OCI-LY3 (cell line): ENCODE results near the gene MYH7.

ENCODE experiments used
- H2AFZ ChIP-seq: fragments of 200-600, 300-600 bp; shearing (Covaris generic); 2 replicates; pipeline ENCODE4 v1.6.0; 2014; ENCODE audit warnings: antibody characterized with exemption, low read depth, low read length
- H3K27ac ChIP-seq: fragments of 200-600, 300-600 bp; sonication (generic); 2 replicates; pipeline ENCODE4 v1.5.1; 2014; ENCODE audit warnings: mild to moderate bottlenecking, low read length, moderate library complexity, mixed read lengths
- H3K27me3 ChIP-seq: fragments of 200-600, 300-600 bp; sonication (generic); 2 replicates; pipeline ENCODE4 v1.6.1; 2014; ENCODE audit warnings: low read depth, low read length, mixed read lengths
- H3K36me3 ChIP-seq: fragments of 200-600, 300-600 bp; sonication (generic); replicated peaks from 2 replicates; pipeline ENCODE3; 2014; ENCODE audit warnings: low read depth, low read length, mixed read lengths
- H3K4me1 ChIP-seq: fragments of 300-600, 200-600 bp; sonication (generic); 2 replicates; pipeline ENCODE4 v1.6.1; 2014; ENCODE audit warnings: low read length, mixed read lengths
- H3K4me2 ChIP-seq: fragments of 200-600, 300-600 bp; sonication (generic); 2 replicates; pipeline ENCODE4 v1.6.1; 2014; ENCODE audit warnings: low read length, mixed read lengths
- H3K4me3 ChIP-seq: fragments of 300-600, 200-600 bp; sonication (generic); 2 replicates; pipeline ENCODE4 v1.5.1; 2014; ENCODE audit warnings: antibody characterized with exemption, mild to moderate bottlenecking, low read length, moderate library complexity
- H3K79me2 ChIP-seq: fragments of 300-600, 200-600 bp; shearing (Covaris generic); 2 replicates; pipeline ENCODE4 v1.6.1; 2014; ENCODE audit warnings: mild to moderate bottlenecking, low read length, mixed read lengths
- H3K9ac ChIP-seq: fragments of 300-600, 200-600 bp; shearing (Covaris generic); 2 replicates; pipeline ENCODE4 v1.6.0; 2014; ENCODE audit warnings: mild to moderate bottlenecking, low read length, moderate library complexity
- H3K9me3 ChIP-seq: fragments of 200-600, 300-600 bp; shearing (Covaris generic); 2 replicates; pipeline ENCODE4 v1.6.1; 2014; ENCODE audit warnings: low read length, mixed read lengths; ENCODE audit not compliant: insufficient read depth
- H4K20me1 ChIP-seq: fragments of 200-600, 300-600 bp; sonication (generic); 2 replicates; pipeline ENCODE4 v1.6.1; 2016; ENCODE audit warnings: low read length, mixed read lengths; ENCODE audit not compliant: insufficient read depth
- EZH2phosphoT487 ChIP-seq: fragments of 200-600 bp; shearing (Covaris generic); IDR thresholded peaks from 2 replicates; pipeline ENCODE4 v1.6.1; 2018; ENCODE audit warnings: antibody characterized with exemption, mixed run types, low read depth
- TF ChIP-seq, protein P1 (sequence below): fragments of 200-600, 300-600 bp; sonication (generic); IDR thresholded peaks from 2 replicates; pipeline ENCODE4 v1.5.1; 2014; ENCODE audit warnings: antibody characterized with exemption, low read length, low read depth

MYH7 gene

DNA sequence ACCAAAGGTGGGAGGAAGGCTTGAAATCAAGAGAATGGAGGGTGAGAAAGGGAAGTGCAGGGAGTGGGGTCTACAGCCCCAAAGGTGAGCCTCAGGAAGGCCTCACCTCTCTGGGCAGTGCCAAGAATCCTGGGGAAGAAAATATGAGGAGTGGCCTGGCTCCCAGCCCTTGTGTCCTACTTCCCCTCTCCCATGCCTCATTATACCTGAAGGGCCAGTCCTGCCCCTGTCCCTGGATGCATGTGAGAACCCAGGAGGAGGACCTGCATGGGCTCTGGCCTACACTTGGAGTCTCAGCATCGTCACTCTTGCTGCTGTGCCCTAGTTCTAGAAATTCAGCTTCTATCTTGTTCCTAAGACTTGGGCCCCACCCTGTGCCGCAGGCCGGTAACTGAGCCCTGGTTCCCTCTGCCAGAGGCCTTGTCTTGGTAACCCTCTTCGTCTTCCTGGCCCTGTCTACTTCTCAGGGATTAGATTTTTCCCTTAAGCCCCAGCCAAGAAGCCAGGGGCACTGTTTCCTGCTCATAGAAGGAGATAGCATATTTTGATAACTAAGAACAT lies 10.9 kb upstream of the MYH7 start:
- Histone ChIP-seq H2AFZ (no peak overlapping the region), H3K4me3 (no peak overlapping the region), H3K79me2 (no peaks in the 10 kb centered on the region), H3K4me1 (peaks cover 4% of the 10 kb centered on the region; the same call in 1 of the 2 replicates), H3K9ac (no peak overlapping the region), H3K36me3 (no peaks in the 10 kb centered on the region), H4K20me1 (no peaks in the 10 kb centered on the region), H3K27me3 (0 out of 2 replicates have a peak, but pooled peaks cover 3% of the 10 kb centered on the region), H3K27ac (no peak overlapping the region), H3K4me2 (no peak overlapping the region), H3K9me3 (no peaks in the 10 kb centered on the region)
- TF ChIP-seq, protein P1, sequence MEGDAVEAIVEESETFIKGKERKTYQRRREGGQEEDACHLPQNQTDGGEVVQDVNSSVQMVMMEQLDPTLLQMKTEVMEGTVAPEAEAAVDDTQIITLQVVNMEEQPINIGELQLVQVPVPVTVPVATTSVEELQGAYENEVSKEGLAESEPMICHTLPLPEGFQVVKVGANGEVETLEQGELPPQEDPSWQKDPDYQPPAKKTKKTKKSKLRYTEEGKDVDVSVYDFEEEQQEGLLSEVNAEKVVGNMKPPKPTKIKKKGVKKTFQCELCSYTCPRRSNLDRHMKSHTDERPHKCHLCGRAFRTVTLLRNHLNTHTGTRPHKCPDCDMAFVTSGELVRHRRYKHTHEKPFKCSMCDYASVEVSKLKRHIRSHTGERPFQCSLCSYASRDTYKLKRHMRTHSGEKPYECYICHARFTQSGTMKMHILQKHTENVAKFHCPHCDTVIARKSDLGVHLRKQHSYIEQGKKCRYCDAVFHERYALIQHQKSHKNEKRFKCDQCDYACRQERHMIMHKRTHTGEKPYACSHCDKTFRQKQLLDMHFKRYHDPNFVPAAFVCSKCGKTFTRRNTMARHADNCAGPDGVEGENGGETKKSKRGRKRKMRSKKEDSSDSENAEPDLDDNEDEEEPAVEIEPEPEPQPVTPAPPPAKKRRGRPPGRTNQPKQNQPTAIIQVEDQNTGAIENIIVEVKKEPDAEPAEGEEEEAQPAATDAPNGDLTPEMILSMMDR: no peak

DNA sequence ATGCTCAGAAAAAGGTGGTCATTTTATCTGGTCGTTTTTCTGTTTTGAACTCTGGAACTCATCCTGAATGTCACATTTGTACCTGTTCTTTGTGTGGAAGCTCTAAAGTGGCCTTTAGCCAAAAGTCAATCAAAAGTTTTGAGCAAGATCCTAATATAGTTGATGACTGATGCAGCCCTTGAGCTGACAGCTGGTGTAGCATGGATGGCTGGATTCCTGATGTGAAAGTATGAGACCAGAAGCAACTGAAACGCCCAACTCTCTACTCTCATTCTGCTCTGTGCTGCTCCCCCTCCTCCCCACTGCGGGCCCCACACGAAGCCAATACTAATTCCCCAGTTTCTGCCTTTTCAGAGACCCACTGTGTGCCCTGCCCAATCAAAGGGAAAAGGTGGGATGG lies 10.3 kb upstream of the MYH7 start:
- Histone ChIP-seq H3K36me3 (no peaks in the 10 kb centered on the region), H2AFZ (no peak overlapping the region), H3K27ac (no peak overlapping the region), H4K20me1 (no peaks in the 10 kb centered on the region), H3K4me1 (peaks cover 4% of the 10 kb centered on the region; the same call in 1 of the 2 replicates), H3K27me3 (no peaks in the 10 kb centered on the region), H3K9ac (no peak overlapping the region), H3K4me3 (no peak overlapping the region), H3K9me3 (no peaks in the 10 kb centered on the region), H3K4me2 (no peak overlapping the region), H3K79me2 (no peaks in the 10 kb centered on the region)
- TF ChIP-seq, protein P1: no peak
- TF ChIP-seq EZH2phosphoT487: no peak

GRCh38 chr14:23444314-23444713 lies 8.9 kb upstream of the MYH7 start:
- H3K4me3 ChIP-seq: no peak overlapping the region
- no peaks in the 10 kb centered on the region for H3K27me3 ChIP-seq
- H3K4me1 ChIP-seq: peaks cover 4% of the 10 kb centered on the region; the same call in 1 of the 2 replicates
- H3K27ac ChIP-seq: no peak overlapping the region
- no peak overlapping the region for H3K4me2 ChIP-seq
- H3K79me2 ChIP-seq: no peaks in the 10 kb centered on the region
- H3K9ac ChIP-seq: no peak overlapping the region
- no peak for TF ChIP-seq EZH2phosphoT487
- TF ChIP-seq, protein P1: no peak
- no peaks in the 10 kb centered on the region for H4K20me1 ChIP-seq
- no peaks in the 10 kb centered on the region for H3K9me3 ChIP-seq
- no peak overlapping the region for H2AFZ ChIP-seq
- no peaks in the 10 kb centered on the region for H3K36me3 ChIP-seq

GRCh38 chr14:23443881-23444280 lies 8.4 kb upstream of the MYH7 start:
- Histone ChIP-seq H3K79me2 (no peaks in the 10 kb centered on the region), H3K9me3 (no peaks in the 10 kb centered on the region), H3K4me1 (peaks cover 4% of the 10 kb centered on the region; the same call in 1 of the 2 replicates), H3K36me3 (no peaks in the 10 kb centered on the region), H4K20me1 (no peaks in the 10 kb centered on the region), H3K4me2 (no peak overlapping the region), H3K4me3 (no peak overlapping the region), H2AFZ (no peak overlapping the region), H3K27me3 (no peaks in the 10 kb centered on the region), H3K27ac (no peak overlapping the region), H3K9ac (no peak overlapping the region)
- no peak for TF ChIP-seq EZH2phosphoT487
- TF ChIP-seq, protein P1: no peak
